BJ (cell line): ENCODE results near the gene PTPN2. TPM values are rescaled to one million over a fixed set of nuclear protein-coding genes. Genes with fewer than 3 reads are reported as not detected.

Experiments
- CTCF ChIA-PET: fragments of 350-600 bp; formaldehyde crosslinking; extraction: SDS; loops from one replicate; lab custom pipeline; 2021; ENCODE audit warnings: antibody characterized with exemption, inconsistent platforms; lab: Yijun Ruan, JAX
- POLR2A ChIA-PET: fragments of 300-600 bp; sonication (Branson Sonifier 250); formaldehyde crosslinking; extraction: SDS; loops from one replicate; lab custom pipeline; 2021; ENCODE audit warnings: antibody characterized with exemption; lab: Charles Lee
- DNase-seq: peaks from one replicate; pipeline ENCODE4 v3.0.0-alpha.2; 2011; ENCODE audit warnings: low read depth
- H3K27me3 ChIP-seq: 2 replicates; pipeline ENCODE4 v1.6.0; 2011; ENCODE audit warnings: low read length; ENCODE audit not compliant: control insufficient read depth, insufficient read depth
- H3K36me3 ChIP-seq: 2 replicates; pipeline ENCODE4 v1.5.1; 2011; ENCODE audit warnings: low read length; ENCODE audit not compliant: control insufficient read depth, insufficient read depth
- H3K4me3 ChIP-seq: 2 replicates; pipeline ENCODE4 v1.5.1; 2011; ENCODE audit warnings: low read depth, mild to moderate bottlenecking, control low read depth, low read length
- CTCF ChIP-seq: IDR thresholded peaks from 2 replicates; pipeline ENCODE4 v1.5.1; 2011; ENCODE audit warnings: low read depth, mild to moderate bottlenecking, control low read depth, inconsistent platforms, low read length, moderate library complexity; ENCODE audit not compliant: insufficient read depth
- polyA plus RNA-seq: library from polyadenylated mRNA; depleted of rRNA; stranded (reverse); fragments of >200 nt; gene quantifications from 2 replicates; pipeline ENCODE4 v1.2.3, GENCODE V29; 2011

The PTPN2 gene
- polyA plus RNA-seq, 1 experiment, result 14.5 TPM

- TF ChIP-seq CTCF, result no peak
- no peaks in the 10 kb centered on the region for H3K27me3 ChIP-seq
- no peaks in the 10 kb centered on the region for H3K36me3 ChIP-seq
- ChIA-PET CTCF (interaction anchor here (1.3 kb wide), 1 partner anchor 8 kb away, joined by 3 read pairs; no protein-coding TSS in a partner anchor), POLR2A (no interaction called here)
- no peak overlapping the region for H3K4me3 ChIP-seq
- DNase-seq, result no peak
These were observed 41.3 kb downstream of the PTPN2 start for GRCh38 chr18:12842459-12843380.

GRCh38 chr18:12841070-12841469, 43.0 kb downstream of the PTPN2 start:
- Histone ChIP-seq H3K27me3 (no peaks in the 10 kb centered on the region), H3K36me3 (no peaks in the 10 kb centered on the region), H3K4me3 (no peak overlapping the region)
- no peak for DNase-seq
- POLR2A ChIA-PET, result no interaction called here
- CTCF ChIA-PET, result interaction anchor here (0.6 to 1.3 kb wide), 2 partner anchors 9 to 15 kb away, joined by 3 read pairs; no protein-coding TSS in a partner anchor
- no peak for TF ChIP-seq CTCF

- ChIA-PET CTCF (no interaction called here), POLR2A (no interaction called here)
- H3K4me3 ChIP-seq, result no peak overlapping the region
- H3K36me3 ChIP-seq, result no peaks in the 10 kb centered on the region
- no peak for DNase-seq
- no peak for TF ChIP-seq CTCF
- no peaks in the 10 kb centered on the region for H3K27me3 ChIP-seq
These were observed 43.7 kb downstream of the PTPN2 start for GRCh38 chr18:12840382-12840781.

- ChIA-PET POLR2A (no interaction called here), CTCF (no interaction called here)
- Histone ChIP-seq H3K27me3 (no peaks in the 10 kb centered on the region), H3K36me3 (no peaks in the 10 kb centered on the region), H3K4me3 (no peak overlapping the region)
- no peak for TF ChIP-seq CTCF
- no peak for DNase-seq
These were observed 44.4 kb downstream of the PTPN2 start for GRCh38 chr18:12839526-12840196.

GRCh38 chr18:12839057-12839525, 44.9 kb downstream of the PTPN2 start:
- ChIA-PET CTCF (no interaction called here), POLR2A (no interaction called here)
- H3K27me3 ChIP-seq, result no peaks in the 10 kb centered on the region
- no peak for TF ChIP-seq CTCF
- H3K36me3 ChIP-seq, result no peaks in the 10 kb centered on the region
- DNase-seq, result no peak
- H3K4me3 ChIP-seq, result no peak overlapping the region
